Left lung (tissue), 10 donors: ENCODE data around the gene PHRF1. TPM values are rescaled to one million over a fixed set of nuclear protein-coding genes. Genes with fewer than 3 reads are reported as not detected.

Experiments
- ATAC-seq: fragments of 200-7000 bp; cut with Tn5 transposase; one replicate; pipeline ENCODE4 v1.9.1; 2020; ENCODE audit warnings: moderate library complexity
- DNase-seq, 4 donors: peaks; one replicate each; pipeline ENCODE4 v3.0.0-alpha.2; 2013 to 2020
- H3K27ac ChIP-seq, 2 donors: fragments of 200-600 bp; sonication (generic) in 1 of 2; one replicate each; pipeline versions ENCODE4 v1.5.0 to v1.8.0; 2020 to 2021
- H3K27me3 ChIP-seq, 2 donors: fragments of 200-600 bp; sonication (generic) in 1 of 2; one replicate each; pipeline versions ENCODE4 v1.5.0 to v1.8.0; 2020 to 2021
- H3K36me3 ChIP-seq, 2 donors: fragments of 200-600 bp; sonication (generic) in 1 of 2; one replicate each; pipeline versions ENCODE4 v1.5.0 to v1.8.0; 2020 to 2021
- H3K4me1 ChIP-seq, 2 donors: fragments of 200-600 bp; one replicate each; pipeline ENCODE4 v1.8.0; 2021
- H3K4me3 ChIP-seq, 2 donors: fragments of 200-600 bp; sonication (generic) in 1 of 2; one replicate each; pipeline versions ENCODE4 v1.5.0 to v1.8.0; 2020 to 2021; ENCODE audit warnings: mild to moderate bottlenecking in 1 of 2
- H3K9me3 ChIP-seq, 2 donors: fragments of 200-600 bp; sonication (generic) in 1 of 2; one replicate each; pipeline versions ENCODE4 v1.5.0 to v1.8.0; 2020 to 2021
- CTCF ChIP-seq, 2 donors: fragments of 200-600 bp; sonication (generic) in 1 of 2; IDR thresholded peaks; one replicate each; pipeline versions ENCODE4 v1.5.0 to v1.8.0; 2021; ENCODE audit warnings: antibody characterized with exemption in 2 of 2
- intact Hi-C, 2 donors: fragments of 100-400 bp; cut with DNase I; formaldehyde crosslinking; loops; one replicate each; pipeline versions ENCODE4 v1.11.2 to v1.14.2; 2022
- polyA plus RNA-seq, 6 donors: library from polyadenylated mRNA; unstranded; fragments of 120-200 nt; gene quantifications; one replicate each; pipeline ENCODE4 v1.2.1, GENCODE V29; 2013; ENCODE audit not compliant: insufficient read length in 6 of 6
- total RNA-seq, 2 donors: library from RNA; stranded (reverse); fragmentation: NEBNext Ultra II Directional; extraction: Animal tissue kit (Norgen Biotek cat#: 25700); gene quantifications; one replicate each; pipeline ENCODE4 v1.2.1, GENCODE V29; 2021
- donor health status: DM: no; HTN: yes; CAD: no.
- donor health status: DM: no; HTN: no; CAD: no.

The PHRF1 gene
- total and polyA plus RNA-seq, 8 donors, result 18.6 to 32.7 (median 23.8) TPM

GRCh38 chr11:612201-612960 is 36.1 kb downstream of the PHRF1 start:
- peaks cover 0 to 79% of the 10 kb centered on the region in 2 donors for H3K36me3 ChIP-seq
- no peak for TF ChIP-seq CTCF (IDR thresholded peaks at IDR 0.05)
- peaks cover 14 to 42% of the 10 kb centered on the region in 2 donors for H3K4me1 ChIP-seq
- H3K9me3 ChIP-seq, result no peaks in the 10 kb centered on the region
- intact Hi-C loops, result no loop called here
- H3K4me3 ChIP-seq, result no peak overlapping the region
- no peak for ATAC-seq
- no peak overlapping the region for H3K27ac ChIP-seq
- peak in 1 of 4 donors; percentile 77 for DNase-seq
- H3K27me3 ChIP-seq, result no peaks in the 10 kb centered on the region

GRCh38 chr11:612961-613300 is 36.7 kb downstream of the PHRF1 start:
- no peak for DNase-seq
- Histone ChIP-seq H3K27me3 (no peaks in the 10 kb centered on the region), H3K4me3 (no peak overlapping the region), H3K9me3 (no peaks in the 10 kb centered on the region), H3K4me1 (peaks cover 14 to 43% of the 10 kb centered on the region in 2 donors), H3K27ac (peak overlapping the region in 1 of 2 donors; percentile 41), H3K36me3 (peaks cover 0 to 74% of the 10 kb centered on the region in 2 donors)
- ATAC-seq, result no peak
- intact Hi-C loops, result no loop called here
- no peak for TF ChIP-seq CTCF (IDR thresholded peaks at IDR 0.05)

GRCh38 chr11:613369-613968 is 37.2 kb downstream of the PHRF1 start:
- TF ChIP-seq CTCF (IDR thresholded peaks at IDR 0.05), result no peak
- Histone ChIP-seq H3K36me3 (peaks cover 0 to 68% of the 10 kb centered on the region in 2 donors), H3K4me3 (peak overlapping the region in 1 of 2 donors; percentile 92), H3K27me3 (no peaks in the 10 kb centered on the region), H3K27ac (peak overlapping the region in 1 of 2 donors; percentile 97), H3K9me3 (no peaks in the 10 kb centered on the region), H3K4me1 (peaks cover 14 to 43% of the 10 kb centered on the region in 2 donors)
- DNase-seq (peak in 3 of 4 donors; percentile 46 to 86 (median 67)), ATAC-seq (peak; percentile 3)
- intact Hi-C loops, result no loop called here

- DNase-seq (peak in 1 of 4 donors; percentile 80), ATAC-seq (no peak)
- intact Hi-C loops, result no loop called here
- Histone ChIP-seq H3K4me3 (peak overlapping the region in 1 of 2 donors; percentile 92), H3K27ac (peak overlapping the region in 1 of 2 donors; percentile 97), H3K36me3 (peaks cover 0 to 62% of the 10 kb centered on the region in 2 donors), H3K4me1 (peaks cover 14 to 43% of the 10 kb centered on the region in 2 donors), H3K9me3 (no peaks in the 10 kb centered on the region), H3K27me3 (no peaks in the 10 kb centered on the region)
- TF ChIP-seq CTCF (IDR thresholded peaks at IDR 0.05), result no peak
Measured at GRCh38 chr11:614021-614622, 37.9 kb downstream of the PHRF1 start.
